Lower leg skin (tissue), 3 donors: ENCODE measurements around the gene BCAP31.

Source experiments
- CTCF ChIP-seq, 3 donors: fragments of 450-650 bp; IDR thresholded peaks; one replicate each; pipeline ENCODE4 v1.5.1; 2016; ENCODE audit warnings: antibody characterized with exemption in 3 of 3, mild to moderate bottlenecking in 3 of 3, moderate library complexity in 2 of 3
- POLR2A ChIP-seq, 2 donors: fragments of 450-650 bp; IDR thresholded peaks; one replicate each; pipeline ENCODE4 v1.6.1; 2016 to 2017; ENCODE audit warnings: antibody characterized with exemption in 2 of 2, mild to moderate bottlenecking in 1 of 2, moderate library complexity in 1 of 2

DNA sequence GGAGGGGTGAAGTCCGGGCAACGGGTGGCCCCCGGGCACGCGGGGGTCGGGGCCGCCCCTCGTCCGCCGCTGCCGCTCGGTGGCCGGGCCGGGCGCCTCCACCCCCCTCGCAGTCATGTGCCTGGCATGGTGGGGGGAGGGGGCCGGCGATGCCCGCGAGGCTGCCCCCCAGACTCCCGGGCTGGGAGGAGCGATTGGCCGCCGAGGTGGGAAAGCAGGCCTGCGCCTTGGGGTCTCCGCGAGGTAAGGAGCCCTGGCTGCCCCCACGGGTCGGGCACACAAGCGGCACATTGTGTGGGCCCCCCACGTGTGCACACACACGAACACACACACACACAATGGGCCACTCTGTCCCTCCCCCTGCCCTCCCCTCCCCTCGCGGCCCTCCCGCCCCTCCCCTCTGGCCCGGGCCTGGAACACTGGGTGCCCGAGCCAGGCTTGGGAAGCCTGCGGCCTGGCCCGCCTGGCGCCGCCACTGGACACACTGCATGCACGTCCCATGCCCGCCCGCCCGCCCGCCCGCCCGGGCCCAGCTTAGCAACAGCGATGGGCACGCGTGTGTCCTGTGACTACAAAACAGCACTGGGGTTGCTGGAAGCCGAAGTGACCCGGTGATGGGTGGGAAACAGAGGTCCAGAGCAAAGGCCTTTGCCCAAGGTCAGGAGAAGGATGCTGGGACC lies 35.1 kb downstream of the BCAP31 start:
- no peak for TF ChIP-seq CTCF (IDR thresholded peaks at IDR 0.05)
- no peak for TF ChIP-seq POLR2A (IDR thresholded peaks at IDR 0.05)
